ENCODE results near the gene KIF26B.

Gene KIF26B

GRCh38 chr1:245572709-245573108 is 417.9 kb downstream of the KIF26B start:
- DNase-seq (ENCODE audit: low spot score) = no peak

DNA sequence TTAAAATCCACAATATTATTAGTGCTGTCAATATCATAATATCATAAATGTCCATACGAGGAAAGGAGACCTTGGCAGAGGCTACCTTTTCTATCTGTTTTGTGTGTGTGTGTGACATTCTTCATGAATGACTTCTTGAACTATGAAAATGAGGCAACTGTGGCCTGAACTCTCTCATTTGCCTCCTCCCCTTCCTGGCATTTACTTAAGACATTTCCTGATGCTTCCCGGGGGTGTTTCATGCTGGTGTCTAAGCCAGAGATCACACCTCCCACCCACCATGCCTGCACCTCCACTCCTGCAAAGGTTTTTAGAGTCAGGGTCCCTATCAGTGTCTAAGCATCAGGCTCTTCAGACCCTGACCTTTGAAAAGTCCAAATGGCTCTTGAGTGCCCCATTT is 420.9 kb downstream of the KIF26B start:
- no peak for DNase-seq (ENCODE audit: low spot score)

DNA sequence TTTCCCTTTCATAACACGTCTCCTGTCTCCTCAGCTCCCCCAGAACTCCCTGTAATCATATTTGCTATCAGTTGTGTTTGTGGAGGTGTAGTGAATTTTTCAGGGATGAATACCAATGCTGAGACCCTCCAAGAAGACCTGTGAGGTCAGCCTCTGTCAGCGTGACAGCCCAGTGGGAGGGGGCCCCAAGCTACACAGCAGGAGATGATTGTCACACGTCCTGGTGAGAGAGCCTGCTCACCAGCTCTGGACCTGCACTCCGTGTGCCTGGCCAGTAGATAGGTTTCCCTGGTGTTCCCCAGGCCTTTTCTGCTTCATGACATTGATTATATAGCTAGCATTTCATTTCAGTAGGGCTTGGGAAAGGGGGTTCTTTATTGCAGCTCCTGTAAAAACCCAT is 421.5 kb downstream of the KIF26B start:
- DNase-seq (ENCODE audit: low spot score) = no peak

GRCh38 chr1:245577191-245578157 is 422.7 kb downstream of the KIF26B start:
- no peak for DNase-seq (ENCODE audit: low spot score)

DNA sequence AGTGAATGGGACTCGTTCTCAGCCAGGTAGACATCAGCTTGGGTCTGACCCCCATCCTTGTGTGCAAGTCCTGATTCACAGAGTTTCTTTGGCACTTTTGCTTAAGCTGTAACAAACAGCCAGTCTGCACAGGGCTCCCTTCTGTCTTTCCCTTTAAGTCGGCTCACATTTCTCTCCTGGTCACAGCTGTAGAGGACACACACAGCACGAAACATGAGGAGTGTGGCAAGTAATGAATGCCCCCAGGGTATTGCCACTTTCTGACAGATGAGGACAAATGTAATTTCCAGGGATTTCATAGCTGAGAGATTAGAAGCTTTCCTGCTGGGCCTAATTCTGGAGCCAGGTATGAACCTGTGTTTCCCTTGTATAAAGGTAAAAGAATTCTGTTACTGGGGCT is 423.5 kb downstream of the KIF26B start:
- DNase-seq (ENCODE audit: low spot score) = no peak

DNA sequence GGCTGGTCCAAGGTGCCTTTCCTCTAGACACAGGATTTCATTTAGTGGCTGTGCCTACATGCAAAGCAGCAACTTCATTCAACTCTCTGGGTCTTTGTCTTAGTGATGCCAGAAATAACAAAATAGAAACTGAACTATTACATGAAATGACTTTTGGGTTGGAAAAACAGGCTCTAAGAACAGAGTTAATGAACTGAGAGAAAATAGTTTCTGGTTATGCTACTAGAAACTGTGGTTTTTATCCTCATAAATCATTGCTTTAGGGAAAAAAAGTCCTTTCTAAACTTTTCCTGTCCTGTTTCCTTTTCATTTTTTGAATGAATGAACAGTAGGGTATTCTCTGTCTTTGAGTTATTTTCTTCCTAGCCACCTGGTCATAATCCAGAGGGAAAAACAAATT is 424.0 kb downstream of the KIF26B start:
- no peak for DNase-seq (ENCODE audit: low spot score)

GRCh38 chr1:245579881-245580280 is 425.1 kb downstream of the KIF26B start:
- DNase-seq (ENCODE audit: low spot score) = no peak

- no peak for DNase-seq (ENCODE audit: low spot score)
These were observed 425.9 kb downstream of the KIF26B start for GRCh38 chr1:245580651-245581050.

DNA sequence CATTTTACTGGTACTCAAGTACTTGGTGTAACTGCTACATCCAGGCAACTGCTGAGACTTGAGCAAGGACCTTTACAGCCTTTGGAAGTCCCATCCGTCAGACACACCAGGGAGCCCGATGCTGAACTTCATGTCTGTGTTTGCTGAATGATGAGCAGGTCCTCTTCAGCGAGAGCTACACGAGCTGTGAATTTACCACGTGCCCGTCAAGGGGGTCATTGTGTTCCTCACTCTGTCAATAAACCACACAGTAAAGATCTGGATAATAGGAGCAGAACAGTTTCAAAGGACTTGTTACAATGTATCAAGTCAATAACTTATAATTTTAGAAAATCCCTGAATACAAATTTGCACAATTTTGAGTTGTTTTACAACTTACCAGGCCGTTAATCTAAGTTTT is 427.2 kb downstream of the KIF26B start:
- DNase-seq (ENCODE audit: low spot score) = no peak

GRCh38 chr1:245583081-245583480 is 428.3 kb downstream of the KIF26B start:
- DNase-seq (ENCODE audit: low spot score) = no peak

- no peak for DNase-seq (ENCODE audit: low spot score)
These were observed 429.0 kb downstream of the KIF26B start for GRCh38 chr1:245583575-245584330.

DNA sequence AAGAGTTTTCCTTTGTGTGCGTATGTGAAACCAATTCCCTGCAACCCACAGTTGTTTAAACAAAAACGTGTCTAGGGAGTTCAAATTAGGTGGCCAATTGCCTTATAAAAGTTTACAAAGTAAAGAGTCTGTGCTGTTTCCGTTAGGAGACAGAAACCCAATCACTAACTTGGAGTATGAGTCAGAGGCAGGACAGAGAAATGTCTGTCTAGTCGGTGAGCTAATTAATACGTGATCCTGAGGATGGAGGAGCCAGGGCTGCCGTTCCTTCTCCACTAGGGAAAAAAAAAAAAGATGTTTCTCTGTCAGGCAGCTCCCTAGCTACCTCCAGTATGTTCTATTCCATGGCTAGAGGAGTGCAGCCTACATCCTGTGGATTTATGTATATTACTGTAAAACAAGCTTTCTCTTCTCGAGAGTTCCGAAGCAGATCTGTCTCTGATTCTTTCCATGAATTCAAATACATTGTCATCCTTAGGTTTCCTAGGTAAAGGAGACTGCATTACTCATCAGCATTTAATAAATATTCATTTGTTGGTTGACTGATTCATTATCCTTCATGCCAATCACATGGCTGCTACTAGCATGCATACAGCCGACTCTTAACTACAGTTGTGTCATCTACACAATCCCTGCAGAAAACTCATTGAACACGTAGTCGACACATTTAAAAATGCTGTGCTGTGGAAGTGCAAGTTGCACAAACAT is 430.6 kb downstream of the KIF26B start:
- DNase-seq (ENCODE audit: low spot score) = no peak

DNA sequence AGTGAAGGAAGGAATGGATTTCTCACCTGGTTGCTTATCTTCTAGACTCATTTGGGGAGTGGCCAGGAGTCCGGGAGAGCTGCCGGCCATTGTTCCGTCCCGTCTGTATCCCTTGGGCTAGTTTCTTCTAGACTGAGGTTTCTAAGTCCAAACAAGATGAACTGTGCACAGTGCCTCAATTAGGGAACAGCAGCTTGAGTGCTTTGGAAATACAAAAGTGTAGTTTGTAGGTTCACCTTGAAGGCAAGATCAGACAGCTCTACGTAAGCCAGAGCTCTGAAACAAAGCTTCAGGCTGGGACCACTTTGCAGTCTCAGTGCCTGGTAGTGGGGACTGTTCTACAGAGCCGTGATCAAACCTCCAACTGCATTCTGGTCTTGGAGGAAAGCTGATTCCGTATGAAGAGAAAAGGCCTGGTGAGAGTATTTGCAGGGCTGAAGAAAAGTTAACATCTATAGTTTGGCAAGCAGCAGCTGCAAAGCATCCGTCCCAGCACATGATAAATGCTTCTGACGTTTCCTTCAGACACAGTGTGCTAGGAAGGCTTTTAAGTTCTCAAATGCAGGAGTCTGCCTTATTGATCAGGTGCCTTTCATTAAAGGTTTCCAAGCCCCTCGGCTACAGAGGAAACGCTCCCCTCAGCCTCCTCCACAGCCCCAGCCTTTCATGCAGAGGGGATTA is 432.8 kb downstream of the KIF26B start:
- no peak for DNase-seq (ENCODE audit: low spot score)

- no peak for DNase-seq (ENCODE audit: low spot score)
These were observed 433.4 kb downstream of the KIF26B start for GRCh38 chr1:245588116-245588639.

- DNase-seq (ENCODE audit: low spot score) = no peak
These were observed 434.5 kb downstream of the KIF26B start for GRCh38 chr1:245589316-245589715.

DNA sequence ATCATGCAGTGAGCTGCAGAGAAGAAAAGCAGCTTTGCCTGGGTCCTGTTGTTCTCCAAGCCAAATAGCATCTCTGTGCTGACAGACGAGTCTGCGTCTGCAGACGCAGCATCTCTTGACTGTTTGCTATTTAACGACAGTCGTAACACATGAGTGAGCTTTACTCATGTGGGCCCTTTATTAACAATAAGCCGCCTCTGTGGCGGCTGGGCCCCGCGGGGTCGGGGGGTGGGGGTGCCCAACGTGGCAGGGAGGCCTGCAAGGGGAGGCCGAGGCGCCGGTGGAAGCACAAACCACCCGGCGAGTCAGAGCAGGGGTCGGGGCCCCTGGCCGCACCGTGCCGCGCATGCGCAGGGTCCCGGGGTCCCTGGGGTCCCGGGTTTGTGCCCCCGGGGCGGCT is 435.1 kb downstream of the KIF26B start:
- DNase-seq (ENCODE audit: low spot score) = no peak

GRCh38 chr1:245590726-245591125 is 435.9 kb downstream of the KIF26B start:
- no peak for DNase-seq (ENCODE audit: low spot score)

DNA sequence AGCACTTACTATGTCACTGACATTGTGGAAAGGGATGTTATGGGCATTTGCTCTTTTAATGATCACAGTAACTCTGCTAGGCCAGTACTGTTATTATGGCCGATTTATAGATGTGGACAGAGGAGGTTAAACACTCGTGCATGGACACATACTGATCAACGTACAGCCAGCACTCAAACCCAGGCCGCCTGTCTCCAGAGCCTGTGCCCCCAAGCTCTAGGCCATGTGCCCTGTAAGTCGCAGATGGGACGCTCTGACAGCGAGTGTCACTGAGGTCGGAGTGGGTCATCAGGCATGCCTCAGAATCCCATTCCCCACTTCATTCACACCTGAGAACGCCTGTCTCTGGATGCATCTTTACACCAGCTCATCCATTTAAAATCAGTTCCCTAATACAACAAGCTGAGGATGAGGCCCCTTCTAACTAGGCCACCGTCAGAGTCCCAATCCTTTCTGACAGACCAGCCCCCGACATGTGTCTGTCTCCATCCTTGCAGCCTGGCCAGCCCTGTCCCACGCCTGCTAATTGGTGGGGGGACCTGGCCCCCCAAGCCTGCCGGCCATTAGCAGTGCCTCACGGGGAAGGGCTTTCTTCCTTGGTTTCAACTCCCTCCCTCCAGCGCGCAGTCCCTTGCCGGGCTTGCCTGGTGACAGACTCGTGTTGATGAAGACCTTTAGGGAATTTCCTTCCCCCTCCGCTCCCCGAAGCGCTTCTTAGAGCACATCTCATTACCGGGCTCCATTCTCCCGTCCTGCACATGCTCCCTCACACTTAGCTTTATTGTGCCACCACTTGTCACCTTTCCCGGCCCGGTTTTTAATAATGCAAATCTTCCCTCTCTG is 436.8 kb downstream of the KIF26B start:
- no peak for DNase-seq (ENCODE audit: low spot score)

DNA sequence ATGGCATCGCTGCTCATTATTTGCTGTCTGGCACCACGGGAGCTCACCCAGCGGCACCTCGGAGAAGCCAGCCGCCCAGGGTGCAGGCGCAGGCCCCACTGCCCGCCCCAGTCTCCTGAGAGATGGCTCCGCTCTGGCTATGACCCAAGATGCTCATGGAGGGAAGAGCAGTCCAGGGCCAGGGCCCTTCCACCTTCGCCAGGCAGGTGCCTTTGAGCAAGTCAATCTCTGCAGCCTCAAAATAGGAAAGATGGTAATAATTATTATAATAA is 437.3 kb downstream of the KIF26B start:
- no peak for DNase-seq (ENCODE audit: low spot score)

DNA sequence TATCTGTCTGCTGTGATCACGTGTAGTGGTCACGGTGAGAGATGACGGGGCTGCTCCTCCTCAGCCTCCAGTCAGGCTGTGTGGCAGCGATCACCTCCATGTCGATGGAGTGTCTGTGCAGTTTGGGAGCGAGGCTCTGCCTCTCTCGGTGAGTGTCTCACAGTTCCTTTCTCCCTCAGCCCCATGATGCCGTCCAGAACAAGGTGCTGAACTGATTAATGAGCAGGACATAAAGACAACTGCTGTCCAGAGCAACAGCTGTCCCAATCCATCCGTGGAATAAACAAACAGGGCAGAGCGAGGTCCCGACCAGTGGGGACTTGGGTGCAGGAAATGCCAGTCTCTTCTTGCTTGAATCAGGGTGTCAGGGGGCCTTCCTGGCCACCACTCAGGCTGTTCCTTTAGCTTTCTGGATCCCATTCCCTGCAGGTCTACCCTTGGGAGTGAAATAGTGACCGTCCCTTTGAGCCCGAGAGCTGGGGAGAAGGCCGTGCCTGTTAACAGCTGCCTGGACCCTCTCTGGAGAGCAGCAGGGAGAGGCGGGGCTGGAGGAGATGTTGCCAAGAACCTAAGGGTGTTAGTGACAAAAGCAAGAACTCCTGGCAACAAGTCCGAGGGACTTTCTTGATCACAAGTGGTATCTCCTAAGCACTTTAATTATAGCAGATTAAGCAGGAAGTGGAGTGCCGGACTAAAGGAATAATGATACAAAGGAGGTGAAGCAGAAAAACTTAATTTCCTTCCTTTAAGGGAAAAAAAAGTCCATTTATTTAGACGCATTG is 443.9 kb downstream of the KIF26B start:
- no peak for DNase-seq (ENCODE audit: low spot score)

Data from Ammon's horn (tissue), 1 donor.